Measurements from ENCODE around the gene MT1M. TPM values are rescaled to one million over a fixed set of nuclear protein-coding genes. Genes with fewer than 3 reads are reported as not detected.
A peak's percentile ranks its signal among the peaks of the same experiment; 100 is the strongest.

The MT1M gene
- total and polyA plus RNA-seq, 10 donors: 0.44 to 11.8 (median 3.6) TPM

- H3K27me3 ChIP-seq (replicated peaks in 1 of 7): peaks cover 0 to 100% (median 52%) of the 10 kb centered on the region in 7 donors
- H3K4me3 ChIP-seq: peak within 1 kb of the TSS in 1 of 8 donors; percentile 36
- WGBS, 5 donors: 8 to 17% (median 12%) methylated on average over 30 to 46 of the region's 46 CpGs
- TF ChIP-seq POLR2A (IDR thresholded peaks at IDR 0.05) (no peak), POLR2AphosphoS5 (IDR thresholded peaks at IDR 0.05) (peak in 2 of 3 donors; percentile 20 to 27)
- TF ChIP-seq, protein P1, sequence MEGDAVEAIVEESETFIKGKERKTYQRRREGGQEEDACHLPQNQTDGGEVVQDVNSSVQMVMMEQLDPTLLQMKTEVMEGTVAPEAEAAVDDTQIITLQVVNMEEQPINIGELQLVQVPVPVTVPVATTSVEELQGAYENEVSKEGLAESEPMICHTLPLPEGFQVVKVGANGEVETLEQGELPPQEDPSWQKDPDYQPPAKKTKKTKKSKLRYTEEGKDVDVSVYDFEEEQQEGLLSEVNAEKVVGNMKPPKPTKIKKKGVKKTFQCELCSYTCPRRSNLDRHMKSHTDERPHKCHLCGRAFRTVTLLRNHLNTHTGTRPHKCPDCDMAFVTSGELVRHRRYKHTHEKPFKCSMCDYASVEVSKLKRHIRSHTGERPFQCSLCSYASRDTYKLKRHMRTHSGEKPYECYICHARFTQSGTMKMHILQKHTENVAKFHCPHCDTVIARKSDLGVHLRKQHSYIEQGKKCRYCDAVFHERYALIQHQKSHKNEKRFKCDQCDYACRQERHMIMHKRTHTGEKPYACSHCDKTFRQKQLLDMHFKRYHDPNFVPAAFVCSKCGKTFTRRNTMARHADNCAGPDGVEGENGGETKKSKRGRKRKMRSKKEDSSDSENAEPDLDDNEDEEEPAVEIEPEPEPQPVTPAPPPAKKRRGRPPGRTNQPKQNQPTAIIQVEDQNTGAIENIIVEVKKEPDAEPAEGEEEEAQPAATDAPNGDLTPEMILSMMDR (IDR thresholded peaks at IDR 0.05 in 8 of 11, conservative IDR thresholded peaks at IDR 0.05 in 3 of 11): no peak
- peaks cover 3 to 33% (median 17%) of the 10 kb centered on the region in 6 donors for H3K4me1 ChIP-seq
- no peak for DNase-seq
- H3K27ac ChIP-seq: no peak within 1 kb of the TSS
- intact Hi-C loops (cut with DNase I; ENCODE audit: low total_unique reads): no loop called here
- no peaks in the 10 kb centered on the region for H3K36me3 ChIP-seq
- no peaks in the 10 kb centered on the region for H3K9me3 ChIP-seq
Observed at GRCh38 chr16:56667581-56668571, 35.4 kb downstream of the MT1M start, which contains the start of gene MT1G. Gene MT1G (minus strand): TSS chr16:56668065. CDS start chr16:56667993, 72 bp downstream.

GRCh38 chr16:56669005-56669839 lies 36.8 kb downstream of the MT1M start, which contains the start of gene MT1H:
Gene MT1H (plus strand): TSS chr16:56669814. CDS start chr16:56669885, 71 bp downstream.
- Histone ChIP-seq H3K9me3 (no peaks in the 10 kb centered on the region), H3K4me3 (peak within 1 kb of the TSS in 1 of 8 donors; percentile 30), H3K4me1 (peaks cover 3 to 25% (median 15%) of the 10 kb centered on the region in 6 donors), H3K27ac (no peak within 1 kb of the TSS), H3K36me3 (no peaks in the 10 kb centered on the region), H3K27me3 (replicated peaks in 1 of 7) (peaks cover 0 to 100% (median 41%) of the 10 kb centered on the region in 7 donors)
- 7 to 23% (median 15%) methylated on average over 14 to 38 of the region's 38 CpGs for whole genome bisulfite sequencing, 5 donors
- intact Hi-C loops (cut with DNase I; ENCODE audit: low total_unique reads): no loop called here
- TF ChIP-seq, protein P1 (IDR thresholded peaks at IDR 0.05 in 8 of 11, conservative IDR thresholded peaks at IDR 0.05 in 3 of 11): no peak
- TF ChIP-seq POLR2A (IDR thresholded peaks at IDR 0.05) (no peak), POLR2AphosphoS5 (IDR thresholded peaks at IDR 0.05) (no peak)
- no peak for DNase-seq

- DNase-seq: no peak
- intact Hi-C loops (cut with DNase I; ENCODE audit: low total_unique reads): no loop called here
- peaks cover 0 to 99% (median 39%) of the 10 kb centered on the region in 7 donors for H3K27me3 ChIP-seq (replicated peaks in 1 of 7)
- no peak overlapping the region for H3K27ac ChIP-seq
- H3K36me3 ChIP-seq: no peaks in the 10 kb centered on the region
- peaks cover 3 to 25% (median 15%) of the 10 kb centered on the region in 6 donors for H3K4me1 ChIP-seq
- H3K9me3 ChIP-seq: no peaks in the 10 kb centered on the region
- WGBS, 5 donors: 8 to 18% (median 14%) methylated on average over 17 to 19 of the region's 19 CpGs
- peak overlapping the region in 1 of 8 donors; percentile 30 for H3K4me3 ChIP-seq
- TF ChIP-seq POLR2AphosphoS5 (IDR thresholded peaks at IDR 0.05) (no peak), POLR2A (IDR thresholded peaks at IDR 0.05) (no peak)
- TF ChIP-seq, protein P1 (IDR thresholded peaks at IDR 0.05 in 8 of 11, conservative IDR thresholded peaks at IDR 0.05 in 3 of 11): no peak
Observed at GRCh38 chr16:56669840-56670619, 37.6 kb downstream of the MT1M start.
